Smooth muscle cell (in vitro differentiated cells): ENCODE measurements around the gene B9D1. TPM values are rescaled to one million over a fixed set of nuclear protein-coding genes. Genes with fewer than 3 reads are reported as not detected.
A peak's percentile ranks its signal among the peaks of the same experiment; 100 is the strongest.

Experiments
- DNase-seq: peaks from one replicate; lab custom pipeline; 2025; ENCODE audit not compliant: unreplicated experiment; lab: John Stamatoyannopoulos, UW
- H2AFZ ChIP-seq: fragments of 200-600 bp; sonication (generic); 2 replicates; pipeline ENCODE4 v1.6.0; 2016; ENCODE audit warnings: antibody characterized with exemption, low read depth, mild to moderate bottlenecking
- H3F3A ChIP-seq: fragments of 200-600 bp; sonication (generic); 2 replicates; pipeline ENCODE4 v1.6.0; 2017; ENCODE audit warnings: antibody characterized with exemption, low read depth
- H3K27ac ChIP-seq: fragments of 200-600 bp; sonication (generic); 2 replicates; pipeline ENCODE4 v1.5.1; 2016; ENCODE audit warnings: low read depth, mild to moderate bottlenecking
- H3K27me3 ChIP-seq: fragments of 200-600 bp; sonication (generic); 2 replicates; pipeline ENCODE4 v1.6.1; 2016; ENCODE audit warnings: low read depth, mild to moderate bottlenecking
- H3K36me3 ChIP-seq: fragments of 200-600 bp; sonication (generic); 2 replicates; pipeline ENCODE4 v1.5.1; 2016; ENCODE audit warnings: low read depth
- H3K4me1 ChIP-seq: fragments of 200-600 bp; sonication (generic); 2 replicates; pipeline ENCODE4 v1.5.1; 2016; ENCODE audit warnings: low read depth
- H3K4me2 ChIP-seq: fragments of 200-600 bp; sonication (generic); 2 replicates; pipeline ENCODE4 v1.6.0; 2016; ENCODE audit warnings: mild to moderate bottlenecking
- H3K4me3 ChIP-seq: fragments of 200-600 bp; sonication (generic); 2 replicates; pipeline ENCODE4 v1.5.1; 2016; ENCODE audit warnings: mild to moderate bottlenecking
- H3K79me2 ChIP-seq: fragments of 200-600 bp; sonication (generic); 2 replicates; pipeline ENCODE4 v1.6.0; 2016; ENCODE audit warnings: low read depth, mild to moderate bottlenecking
- H3K9ac ChIP-seq: fragments of 200-600 bp; sonication (generic); 2 replicates; pipeline ENCODE4 v1.6.0; 2016; ENCODE audit warnings: low read depth
- H3K9me3 ChIP-seq: fragments of 200-600 bp; sonication (generic); replicated peaks from 2 replicates; pipeline ENCODE4 v1.5.1; 2016; ENCODE audit warnings: low read depth
- H4K20me1 ChIP-seq: fragments of 200-600 bp; sonication (generic); 2 replicates; pipeline ENCODE4 v1.6.0; 2016; ENCODE audit warnings: low read depth
- WGBS: methylation state at CpG from one replicate; pipeline ENCODE4 v1.1.7; 2016; ENCODE audit warnings: low lambda C conversion rate; 5-methylcytosine and 5-hydroxymethylcytosine counted together
- polyA plus RNA-seq: library from polyadenylated mRNA; unstranded; fragments of >200 nt; fragmentation: Nextera tagmentation; extraction: Ambion mirVana; gene quantifications from 2 replicates; pipeline ENCODE4 v1.2.1, GENCODE V29; 2016
- total RNA-seq: library from RNA; depleted of rRNA; stranded (reverse); fragments of >200 nt; gene quantifications from 2 replicates; pipeline ENCODE4 v1.2.3, GENCODE V29; 2014
- TF ChIP-seq, protein P1 (sequence below): fragments of 200-600 bp; sonication (generic); IDR thresholded peaks from 2 replicates; pipeline ENCODE4 v1.5.1; 2017; ENCODE audit warnings: borderline replicate concordance, mild to moderate bottlenecking, antibody characterized with exemption; ENCODE audit not compliant: insufficient read depth, poor library complexity, severe bottlenecking

The B9D1 gene
- total and polyA plus RNA-seq, 2 experiments from 2014 or later = 21.9 to 45.5 TPM

DNA sequence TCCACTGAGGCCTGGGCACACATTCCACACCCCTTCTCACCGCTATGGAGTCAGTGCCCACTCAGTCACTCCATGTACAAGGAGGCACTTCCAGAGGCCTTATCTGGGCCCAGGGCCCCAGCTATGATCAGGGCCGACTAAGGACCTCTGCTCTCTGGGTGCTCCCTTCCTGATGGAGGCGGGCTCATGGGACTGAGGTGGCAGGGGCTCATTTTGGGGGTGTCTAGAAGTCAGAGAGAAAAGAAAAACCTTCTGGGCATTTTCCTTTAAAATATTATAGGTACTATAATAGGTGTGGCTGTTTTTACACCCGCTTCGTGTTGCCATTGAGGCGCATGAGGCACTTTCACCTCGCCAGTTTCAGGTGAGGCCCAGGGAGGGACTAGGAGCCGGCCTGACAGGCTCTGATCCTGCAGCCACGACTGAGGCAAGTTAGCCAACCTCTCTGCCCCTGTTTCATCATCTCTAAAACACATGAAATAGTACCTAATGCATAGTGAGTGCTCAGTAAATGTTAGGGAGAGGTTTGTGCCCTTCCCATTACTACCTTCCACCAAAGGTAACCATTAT, 14.4 kb downstream of the B9D1 start:
- H3K27ac ChIP-seq = peak overlapping the region; percentile 70
- no peak overlapping the region for H2AFZ ChIP-seq
- no peak for DNase-seq

DNA sequence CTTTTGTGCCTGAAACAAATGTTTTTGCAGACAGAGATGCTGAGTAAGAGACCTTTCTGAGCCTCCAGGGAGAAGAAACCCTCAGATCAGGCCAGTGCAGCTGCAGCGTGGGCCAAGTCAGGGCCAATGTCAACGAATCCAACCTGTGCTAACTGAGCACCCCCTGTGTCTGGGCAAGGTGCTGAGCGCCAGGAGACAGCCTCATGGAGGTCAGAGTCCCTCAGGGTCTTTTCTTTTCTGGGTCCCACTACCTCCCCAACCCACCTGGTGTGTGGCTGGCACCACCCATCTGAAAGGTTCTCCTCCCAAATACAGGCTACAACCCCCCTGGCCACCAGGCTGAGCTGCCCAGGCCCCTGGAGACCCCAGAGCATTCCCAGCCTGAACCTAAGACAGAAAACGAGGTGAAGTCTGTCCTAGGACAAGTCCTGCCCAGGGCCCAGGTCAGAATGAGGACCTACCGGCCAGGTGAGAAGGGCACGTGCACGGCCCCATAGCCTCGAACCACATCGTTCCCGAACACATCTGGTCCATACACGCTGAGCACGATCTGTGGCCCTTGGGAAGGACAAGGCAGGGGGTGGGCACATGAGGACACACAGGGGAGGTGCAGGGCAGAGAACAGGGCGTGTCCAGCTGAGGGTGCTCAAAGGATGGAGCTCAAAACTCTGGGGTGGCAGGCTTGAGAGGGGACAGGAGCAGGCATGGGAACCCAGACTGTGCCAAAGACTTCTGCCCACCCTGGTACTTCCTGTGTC, 15.0 kb downstream of the B9D1 start:
- Histone ChIP-seq H3K4me2 (peak overlapping the region; percentile 65), H3K27ac (peak overlapping the region; percentile 70)
- TF ChIP-seq, protein P1, sequence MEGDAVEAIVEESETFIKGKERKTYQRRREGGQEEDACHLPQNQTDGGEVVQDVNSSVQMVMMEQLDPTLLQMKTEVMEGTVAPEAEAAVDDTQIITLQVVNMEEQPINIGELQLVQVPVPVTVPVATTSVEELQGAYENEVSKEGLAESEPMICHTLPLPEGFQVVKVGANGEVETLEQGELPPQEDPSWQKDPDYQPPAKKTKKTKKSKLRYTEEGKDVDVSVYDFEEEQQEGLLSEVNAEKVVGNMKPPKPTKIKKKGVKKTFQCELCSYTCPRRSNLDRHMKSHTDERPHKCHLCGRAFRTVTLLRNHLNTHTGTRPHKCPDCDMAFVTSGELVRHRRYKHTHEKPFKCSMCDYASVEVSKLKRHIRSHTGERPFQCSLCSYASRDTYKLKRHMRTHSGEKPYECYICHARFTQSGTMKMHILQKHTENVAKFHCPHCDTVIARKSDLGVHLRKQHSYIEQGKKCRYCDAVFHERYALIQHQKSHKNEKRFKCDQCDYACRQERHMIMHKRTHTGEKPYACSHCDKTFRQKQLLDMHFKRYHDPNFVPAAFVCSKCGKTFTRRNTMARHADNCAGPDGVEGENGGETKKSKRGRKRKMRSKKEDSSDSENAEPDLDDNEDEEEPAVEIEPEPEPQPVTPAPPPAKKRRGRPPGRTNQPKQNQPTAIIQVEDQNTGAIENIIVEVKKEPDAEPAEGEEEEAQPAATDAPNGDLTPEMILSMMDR = no peak

More for the DNA sequence above, 14.4 kb downstream of the B9D1 start:
- Histone ChIP-seq H3K9ac (no peak overlapping the region), H3K9me3 (no peaks in the 10 kb centered on the region), H3F3A (peaks cover 25% of the 10 kb centered on the region), H3K4me3 (no peak overlapping the region), H4K20me1 (no peaks in the 10 kb centered on the region), H3K4me2 (no peak overlapping the region), H3K27me3 (no peaks in the 10 kb centered on the region), H3K4me1 (peaks cover 7% of the 10 kb centered on the region), H3K36me3 (no peaks in the 10 kb centered on the region), H3K79me2 (no peaks in the 10 kb centered on the region)
- TF ChIP-seq, protein P1 = no peak
- 89% methylated on average over 9 of the region's 9 CpGs for WGBS

DNA sequence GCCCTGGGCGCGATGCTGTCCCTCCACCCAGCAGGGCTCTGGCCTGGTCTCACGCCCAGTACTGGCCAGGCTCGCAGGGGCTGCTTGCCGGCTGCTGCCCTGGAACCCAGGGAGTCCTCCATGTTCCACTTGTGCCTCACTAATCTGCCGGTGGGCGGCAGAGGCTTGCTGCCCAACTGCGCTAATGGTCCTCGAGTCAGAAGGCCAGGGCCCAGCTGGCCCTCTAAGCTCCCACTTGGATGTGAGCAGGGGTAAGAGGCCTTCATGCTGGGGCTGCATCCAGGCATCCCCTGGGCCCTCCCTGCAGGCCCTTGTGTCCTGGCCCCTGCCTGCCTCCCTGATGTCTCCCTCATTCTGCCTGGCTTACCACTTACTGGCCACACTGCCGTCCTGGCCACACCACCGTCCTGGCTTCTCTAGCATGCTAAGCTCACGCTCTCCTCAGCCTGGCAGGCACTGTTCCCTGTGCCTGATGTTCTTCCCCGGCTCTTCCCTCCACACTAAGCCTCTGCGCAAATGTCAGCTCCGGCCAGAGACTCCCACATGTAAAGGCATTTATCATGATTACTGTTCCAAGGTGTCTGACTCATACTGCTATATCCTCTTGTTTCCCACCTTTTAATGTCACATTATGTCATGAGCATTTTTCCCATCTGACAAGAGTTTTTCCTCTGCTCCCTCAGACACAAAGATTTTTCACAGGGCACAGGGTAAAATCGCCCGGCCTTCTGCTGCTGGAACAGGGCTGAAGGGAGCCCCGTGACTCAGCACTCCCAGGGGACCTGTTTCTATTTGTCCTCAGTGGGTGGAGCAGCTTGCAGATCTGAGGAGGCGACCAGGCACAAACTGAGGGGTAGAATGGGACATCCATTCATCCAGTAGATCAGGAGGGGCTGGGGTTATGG, 15.9 kb downstream of the B9D1 start:
- peak overlapping the region; percentile 70 for H3K27ac ChIP-seq
- peak overlapping the region; percentile 65 for H3K4me2 ChIP-seq
- H3K9ac ChIP-seq = peak overlapping the region; percentile 66

More for the DNA sequence above, 15.0 kb downstream of the B9D1 start:
- Histone ChIP-seq H3K9me3 (no peaks in the 10 kb centered on the region), H4K20me1 (no peaks in the 10 kb centered on the region), H3K79me2 (no peaks in the 10 kb centered on the region), H3F3A (peaks cover 25% of the 10 kb centered on the region), H2AFZ (no peak overlapping the region), H3K9ac (peak overlapping the region; percentile 66), H3K27me3 (no peaks in the 10 kb centered on the region), H3K4me3 (no peak overlapping the region), H3K36me3 (no peaks in the 10 kb centered on the region), H3K4me1 (peaks cover 7% of the 10 kb centered on the region)
- DNase-seq = no peak
- 84% methylated on average over 13 of the region's 13 CpGs for WGBS

More for the DNA sequence above, 15.9 kb downstream of the B9D1 start:
- H3K9me3 ChIP-seq = no peaks in the 10 kb centered on the region
- peak; percentile 24 for DNase-seq
- peaks cover 12% of the 10 kb centered on the region for H3K4me1 ChIP-seq
- H3K79me2 ChIP-seq = no peaks in the 10 kb centered on the region
- peaks cover 25% of the 10 kb centered on the region for H3F3A ChIP-seq
- H4K20me1 ChIP-seq = no peaks in the 10 kb centered on the region
- no peak overlapping the region for H2AFZ ChIP-seq
- no peaks in the 10 kb centered on the region for H3K27me3 ChIP-seq
- no peaks in the 10 kb centered on the region for H3K36me3 ChIP-seq
- TF ChIP-seq, protein P1 = no peak
- H3K4me3 ChIP-seq = no peak overlapping the region
- WGBS = 39% methylated on average over 18 of the region's 19 CpGs
